H1 (cell line): ENCODE measurements around the gene BAD. TPM values are rescaled to one million over a fixed set of nuclear protein-coding genes. Genes with fewer than 3 reads are reported as not detected.

Experiments
- polyA plus RNA-seq, 7 experiments: library from polyadenylated mRNA; depleted of rRNA in 3 of 7; stranded (reverse) in 5 of 7; unstranded in 2 of 7; fragments of >200 nt in 5 of 7; fragments of 200-250 nt in 2 of 7; gene quantifications; 1 replicate in 5 of 7; 2 replicates in 1 of 7; 4 replicates in 1 of 7; pipeline versions ENCODE4 v1.2.1 to v1.2.3, GENCODE V29; 2011 to 2013; ENCODE audit warnings: missing spikeins in 2 of 7, mixed read lengths in 2 of 7
- total RNA-seq: library from RNA; stranded (reverse); fragmentation: NEBNext Ultra II Directional; extraction: Animal tissue kit (Norgen Biotek cat#: 25700); gene quantifications from 2 replicates; pipeline ENCODE4 v1.2.1, GENCODE V29; 2021
- TF ChIP-seq, protein P1 (sequence below): IDR thresholded peaks from 2 replicates; pipeline ENCODE4 v1.6.1; 2011; ENCODE audit warnings: low read length, improper control_type of control experiment

The BAD gene
- total and polyA plus RNA-seq, 2 of the 8 experiments (the other 6 are each of a cell fraction or from before 2014, with no cell fraction given) = 23.1 to 33.7 TPM

DNA sequence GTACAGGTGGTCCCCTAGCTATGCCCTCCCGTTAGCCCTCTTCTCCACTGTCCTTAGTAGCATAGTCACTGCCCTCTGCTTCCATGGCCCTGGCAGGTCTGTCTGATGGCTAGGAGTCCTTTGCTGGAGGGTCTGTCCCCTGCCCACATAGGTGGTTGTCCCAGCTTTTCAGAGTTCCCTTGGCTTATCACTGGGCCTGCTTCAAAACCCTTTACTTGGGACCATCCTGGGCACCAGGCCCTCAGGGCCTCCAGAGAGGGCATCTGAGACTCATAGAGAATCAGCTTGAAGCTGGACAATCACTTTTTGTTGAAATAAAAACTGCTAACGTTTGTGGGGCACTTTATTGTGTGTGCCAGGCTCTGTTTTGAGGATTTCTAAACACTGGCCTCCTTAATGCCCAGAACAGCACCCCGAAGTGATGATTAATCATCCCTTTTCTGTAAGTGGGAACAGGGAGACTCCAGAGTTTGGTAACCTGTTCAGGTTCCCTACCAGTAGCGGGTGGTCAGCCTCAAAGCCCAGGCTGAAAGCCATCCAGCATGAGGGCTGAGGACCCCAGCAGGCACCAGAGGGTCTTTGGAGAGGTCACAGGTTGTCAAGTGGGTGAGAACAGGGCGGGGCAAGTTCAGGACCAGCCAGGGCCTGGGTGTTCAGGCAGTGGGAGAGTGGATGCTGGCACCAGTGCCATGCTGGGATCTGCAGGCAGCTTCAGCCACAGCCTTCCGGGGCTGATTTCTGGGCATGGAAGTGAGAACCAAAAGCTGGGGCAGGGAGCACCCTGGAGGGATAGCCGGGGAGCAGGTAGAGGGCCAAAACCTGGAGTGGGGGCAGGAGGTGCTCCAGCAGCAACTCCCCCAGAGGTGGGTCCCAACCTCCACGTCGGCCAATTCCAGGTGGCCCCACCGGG lies 6.1 kb upstream of the BAD start (continued):
- TF ChIP-seq, protein P1, sequence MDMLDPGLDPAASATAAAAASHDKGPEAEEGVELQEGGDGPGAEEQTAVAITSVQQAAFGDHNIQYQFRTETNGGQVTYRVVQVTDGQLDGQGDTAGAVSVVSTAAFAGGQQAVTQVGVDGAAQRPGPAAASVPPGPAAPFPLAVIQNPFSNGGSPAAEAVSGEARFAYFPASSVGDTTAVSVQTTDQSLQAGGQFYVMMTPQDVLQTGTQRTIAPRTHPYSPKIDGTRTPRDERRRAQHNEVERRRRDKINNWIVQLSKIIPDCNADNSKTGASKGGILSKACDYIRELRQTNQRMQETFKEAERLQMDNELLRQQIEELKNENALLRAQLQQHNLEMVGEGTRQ = no peak
